Lower lobe of right lung (tissue), 2 donors: ENCODE data around the gene TBC1D19. TPM values are rescaled to one million over a fixed set of nuclear protein-coding genes. Genes with fewer than 3 reads are reported as not detected.
"Not testable (repeated sequence)": the region's sequence is repeated elsewhere in the genome, so short reads cannot be mapped to it uniquely, and the experiment has no call there.

Experiments
- ATAC-seq, 2 donors: fragments of 200-7000 bp; cut with Tn5 transposase; one replicate each; pipeline ENCODE4 v1.9.1; 2020 to 2022; ENCODE audit warnings: mild to moderate bottlenecking in 2 of 2, moderate library complexity in 2 of 2
- DNase-seq: peaks from one replicate; pipeline ENCODE4 v3.0.0-alpha.2; 2020
- H3K27ac ChIP-seq: fragments of 200-600 bp; one replicate; pipeline ENCODE4 v1.8.0; 2022
- H3K27me3 ChIP-seq: fragments of 200-600 bp; one replicate; pipeline ENCODE4 v1.8.0; 2022; ENCODE audit warnings: low read depth
- H3K36me3 ChIP-seq: fragments of 200-600 bp; one replicate; pipeline ENCODE4 v1.8.0; 2022; ENCODE audit warnings: mild to moderate bottlenecking
- H3K4me1 ChIP-seq: fragments of 200-600 bp; one replicate; pipeline ENCODE4 v1.8.0; 2022
- H3K4me3 ChIP-seq: fragments of 200-600 bp; one replicate; pipeline ENCODE4 v1.8.0; 2022; ENCODE audit warnings: mild to moderate bottlenecking
- H3K9me3 ChIP-seq: fragments of 200-600 bp; one replicate; pipeline ENCODE4 v1.8.0; 2022
- CTCF ChIP-seq: fragments of 200-600 bp; IDR thresholded peaks from one replicate; pipeline ENCODE4 v1.8.0; 2022; ENCODE audit warnings: antibody characterized with exemption, mild to moderate bottlenecking
- intact Hi-C: fragments of 100-400 bp; cut with DNase I; formaldehyde crosslinking; loops from one replicate; pipeline ENCODE4 v1.11.0; 2022
- total RNA-seq: library from RNA; stranded (reverse); fragmentation: NEBNext Ultra II Directional; extraction: Animal tissue kit (Norgen Biotek cat#: 25700); gene quantifications from one replicate; pipeline ENCODE4 v1.2.1, GENCODE V29; 2021
- donor health status: DM: no; HTN: yes; CAD: no; lungs with severe emphysema.

Gene TBC1D19
- total RNA-seq, 1 donor from 2014 or later = 12.5 TPM

DNA sequence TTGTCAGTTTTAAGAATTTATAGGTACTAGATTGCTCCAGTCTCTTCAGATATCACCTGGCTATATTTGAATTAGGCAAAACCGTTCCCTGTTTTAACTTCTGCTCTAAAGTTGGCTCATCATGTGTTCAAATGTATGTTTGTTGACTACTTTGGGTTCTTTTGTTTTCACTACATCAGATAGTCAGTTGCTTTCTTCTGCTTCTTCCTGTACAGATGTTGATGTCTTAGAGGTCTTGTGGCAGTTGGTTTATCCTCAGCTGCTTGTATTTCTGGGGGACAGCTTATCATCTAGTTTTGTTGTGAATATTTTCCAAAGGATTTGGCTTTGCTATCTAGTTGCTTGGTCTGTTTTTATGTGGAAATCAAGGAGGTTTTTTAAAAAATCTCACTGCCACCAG lies 28.0 kb downstream of the TBC1D19 start:
- no peak for DNase-seq
- no peak for TF ChIP-seq CTCF
- Histone ChIP-seq H3K4me3 (no peak overlapping the region), H3K4me1 (no peaks in the 10 kb centered on the region), H3K27me3 (no peaks in the 10 kb centered on the region), H3K9me3 (no peaks in the 10 kb centered on the region), H3K27ac (no peak overlapping the region), H3K36me3 (no peaks in the 10 kb centered on the region)
- no peak for ATAC-seq
- intact Hi-C loops = no loop called here

DNA sequence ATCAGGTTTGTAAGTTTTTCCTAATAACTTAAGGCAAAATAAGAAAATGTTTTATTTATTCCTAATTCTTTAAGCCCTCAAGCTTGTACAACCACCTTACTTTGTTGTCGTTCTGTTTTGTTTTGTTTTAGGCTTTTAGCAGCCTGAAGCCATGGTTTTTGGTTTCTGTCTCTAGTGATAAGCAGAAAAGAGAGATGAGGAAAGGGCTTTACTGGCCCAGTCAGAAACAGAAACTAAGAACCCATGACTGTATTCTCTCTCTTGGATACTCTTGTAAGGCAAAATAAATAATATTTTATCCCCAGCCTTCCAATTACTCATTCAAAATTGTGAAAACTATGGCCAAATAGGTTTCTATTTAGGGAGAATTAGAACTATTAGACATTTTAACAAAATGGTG lies 29.4 kb downstream of the TBC1D19 start:
- intact Hi-C loops = no loop called here
- Histone ChIP-seq H3K4me1 (no peaks in the 10 kb centered on the region), H3K27me3 (no peaks in the 10 kb centered on the region), H3K27ac (no peak overlapping the region), H3K9me3 (no peaks in the 10 kb centered on the region), H3K4me3 (no peak overlapping the region), H3K36me3 (no peaks in the 10 kb centered on the region)
- no peak for TF ChIP-seq CTCF
- ATAC-seq (no peak), DNase-seq (no peak)

GRCh38 chr4:26613735-26614134 lies 29.9 kb downstream of the TBC1D19 start:
- H3K9me3 ChIP-seq = no peaks in the 10 kb centered on the region
- no peaks in the 10 kb centered on the region for H3K27me3 ChIP-seq
- no peaks in the 10 kb centered on the region for H3K4me1 ChIP-seq
- no peak overlapping the region for H3K4me3 ChIP-seq
- DNase-seq = no peak
- no peak for ATAC-seq
- no peaks in the 10 kb centered on the region for H3K36me3 ChIP-seq
- intact Hi-C loops = no loop called here
- H3K27ac ChIP-seq = no peak overlapping the region
- no peak for TF ChIP-seq CTCF

GRCh38 chr4:26619784-26620183 lies 35.9 kb downstream of the TBC1D19 start:
- DNase-seq (no peak), ATAC-seq (no peak)
- no peak overlapping the region for H3K27ac ChIP-seq
- no peaks in the 10 kb centered on the region for H3K9me3 ChIP-seq
- no peak for TF ChIP-seq CTCF
- intact Hi-C loops = no loop called here
- no peaks in the 10 kb centered on the region for H3K36me3 ChIP-seq
- no peaks in the 10 kb centered on the region for H3K27me3 ChIP-seq
- no peaks in the 10 kb centered on the region for H3K4me1 ChIP-seq
- no peak overlapping the region for H3K4me3 ChIP-seq

GRCh38 chr4:26621366-26621765 lies 37.5 kb downstream of the TBC1D19 start:
- DNase-seq = no peak
- TF ChIP-seq CTCF = no peak
- Histone ChIP-seq H3K36me3 (no peaks in the 10 kb centered on the region), H3K27ac (no peak overlapping the region), H3K4me3 (no peak overlapping the region), H3K4me1 (no peaks in the 10 kb centered on the region), H3K27me3 (no peaks in the 10 kb centered on the region), H3K9me3 (no peaks in the 10 kb centered on the region)
- no peak for ATAC-seq
- intact Hi-C loops = no loop called here

DNA sequence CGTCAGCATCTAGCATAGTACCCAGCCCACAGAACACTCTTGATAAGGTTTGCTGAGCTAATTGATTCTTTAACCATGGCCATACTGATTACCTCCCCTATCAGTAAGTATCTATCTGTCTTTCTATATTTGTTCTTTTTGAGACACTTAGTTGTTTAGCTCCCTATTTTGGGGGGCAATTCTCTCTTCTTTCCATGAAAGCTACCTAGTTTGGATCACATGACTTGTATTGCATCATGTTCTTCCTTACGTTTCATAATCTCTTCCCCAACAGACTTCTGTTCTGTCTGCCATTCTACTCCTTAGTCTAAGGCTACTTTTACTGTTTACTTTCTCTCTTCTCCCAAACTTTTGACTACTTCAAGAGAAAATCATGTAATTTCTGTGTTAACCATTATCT lies 39.0 kb downstream of the TBC1D19 start:
- Histone ChIP-seq H3K27ac (no peak overlapping the region), H3K4me3 (no peak overlapping the region), H3K9me3 (no peaks in the 10 kb centered on the region), H3K4me1 (no peaks in the 10 kb centered on the region), H3K36me3 (no peaks in the 10 kb centered on the region), H3K27me3 (no peaks in the 10 kb centered on the region)
- intact Hi-C loops = no loop called here
- ATAC-seq = no peak
- no peak for DNase-seq
- no peak for TF ChIP-seq CTCF

GRCh38 chr4:26626658-26627057 lies 42.8 kb downstream of the TBC1D19 start:
- H3K9me3 ChIP-seq, H3K4me1 ChIP-seq, H3K27ac ChIP-seq, DNase-seq, H3K27me3 ChIP-seq, H3K4me3 ChIP-seq, H3K36me3 ChIP-seq, ATAC-seq, intact Hi-C loops: not testable (repeated sequence)
